HepG2 (cell line): ENCODE measurements around the gene ZPR1. TPM values are rescaled to one million over a fixed set of nuclear protein-coding genes. Genes with fewer than 3 reads are reported as not detected.

Experiments
- BCL3 ChIP-seq: sonication (generic); formaldehyde crosslinking; IDR thresholded peaks from 2 replicates; pipeline ENCODE4 v1.5.1; 2020; ENCODE audit warnings: mild to moderate bottlenecking, missing genetic modification reagents, moderate library complexity
- BCL6 ChIP-seq: IDR thresholded peaks from 2 replicates; pipeline ENCODE4 v1.6.1; 2016; ENCODE audit warnings: missing genetic modification reagents, missing compliant biosample characterization
- CENPX ChIP-seq: sonication (generic); formaldehyde crosslinking; IDR thresholded peaks from 2 replicates; pipeline ENCODE4 v1.9.0; 2021; ENCODE audit warnings: mild to moderate bottlenecking, missing genetic modification reagents, moderate library complexity
- CREB3 ChIP-seq: sonication (generic); formaldehyde crosslinking; IDR thresholded peaks from 2 replicates; pipeline ENCODE4 v1.5.0; 2020; ENCODE audit warnings: missing genetic modification reagents
- ELF4 ChIP-seq: sonication (generic); formaldehyde crosslinking; IDR thresholded peaks from 2 replicates; pipeline ENCODE4 v1.5.0; 2020; ENCODE audit warnings: missing genetic modification reagents, mild to moderate bottlenecking, moderate library complexity, borderline replicate concordance
- HDAC6 ChIP-seq: fragments of 200-600 bp; sonication (generic); IDR thresholded peaks from 2 replicates; pipeline ENCODE4 v1.7.0; 2017; ENCODE audit warnings: mild to moderate bottlenecking, antibody characterized with exemption, low read length, low read depth
- KMT2A ChIP-seq: sonication (generic); formaldehyde crosslinking; IDR thresholded peaks from 2 replicates; pipeline ENCODE4 v1.4.0; 2020; ENCODE audit warnings: missing genetic modification reagents
- PBX3 ChIP-seq: sonication (generic); formaldehyde crosslinking; IDR thresholded peaks from 2 replicates; pipeline ENCODE4 v1.8.1; 2023; ENCODE audit warnings: missing genetic modification reagents, inconsistent platforms, borderline replicate concordance
- ZNF20 ChIP-seq: sonication (generic); formaldehyde crosslinking; IDR thresholded peaks from 2 replicates; pipeline ENCODE4 v1.4.0; 2020; ENCODE audit warnings: mild to moderate bottlenecking, moderate library complexity, missing genetic modification reagents
- ZNF280B ChIP-seq: sonication (generic); formaldehyde crosslinking; IDR thresholded peaks from 2 replicates; pipeline ENCODE4 v1.5.0; 2020; ENCODE audit warnings: missing genetic modification reagents, mild to moderate bottlenecking, borderline replicate concordance
- ZNF484 ChIP-seq: sonication (generic); formaldehyde crosslinking; IDR thresholded peaks from 2 replicates; pipeline ENCODE4 v1.5.1; 2020; ENCODE audit warnings: mild to moderate bottlenecking, low read depth, missing genetic modification reagents, borderline replicate concordance
- ZNF629 ChIP-seq: sonication (generic); formaldehyde crosslinking; conservative IDR thresholded peaks from 2 replicates; pipeline ENCODE4 v1.5.0; 2020; ENCODE audit warnings: missing genetic modification reagents
- ZSCAN12 ChIP-seq: sonication (generic); formaldehyde crosslinking; IDR thresholded peaks from 2 replicates; pipeline ENCODE4 v1.9.0; 2021; ENCODE audit warnings: mild to moderate bottlenecking, missing genetic modification reagents
- ZUFSP ChIP-seq: sonication (generic); formaldehyde crosslinking; IDR thresholded peaks from 2 replicates; pipeline ENCODE4 v1.9.0; 2021; ENCODE audit warnings: missing genetic modification reagents, mild to moderate bottlenecking, borderline replicate concordance
- polyA plus RNA-seq, 8 experiments: library from polyadenylated mRNA; depleted of rRNA in 3 of 8; stranded (reverse) in 7 of 8; unstranded in 1 of 8; fragments of >200 nt; fragmentation: Illumina TruSeq in 4 of 8; extraction: Trizol in 4 of 8; gene quantifications; 2 replicates each; pipeline versions ENCODE4 v1.2.1 to v1.2.3, GENCODE V29; 2011 to 2016; ENCODE audit warnings: low read depth in 4 of 8, missing spikeins in 1 of 8, mixed read lengths in 1 of 8; ENCODE audit not compliant: insufficient read depth in 1 of 8
- total RNA-seq, 5 experiments: library from RNA; depleted of rRNA; stranded (reverse); fragments of >200 nt; fragmentation: Illumina TruSeq; extraction: Trizol; gene quantifications; 2 replicates each; pipeline ENCODE4 v1.2.3, GENCODE V29; 2016; ENCODE audit warnings: low read depth in 1 of 5
- TF ChIP-seq, protein P1 (sequence below): sonication (generic); formaldehyde crosslinking; IDR thresholded peaks from 2 replicates; pipeline ENCODE4 v1.9.0; 2022; ENCODE audit warnings: low read depth, missing genetic modification reagents
- TF ChIP-seq, protein P2 (sequence below): IDR thresholded peaks from 2 replicates; pipeline ENCODE4 v1.6.1; 2016

The ZPR1 gene
- total and polyA plus RNA-seq, 2 of the 13 experiments (the other 11 are each of a cell fraction or from before 2014, with no cell fraction given): 40.0 to 79.3 TPM

DNA sequence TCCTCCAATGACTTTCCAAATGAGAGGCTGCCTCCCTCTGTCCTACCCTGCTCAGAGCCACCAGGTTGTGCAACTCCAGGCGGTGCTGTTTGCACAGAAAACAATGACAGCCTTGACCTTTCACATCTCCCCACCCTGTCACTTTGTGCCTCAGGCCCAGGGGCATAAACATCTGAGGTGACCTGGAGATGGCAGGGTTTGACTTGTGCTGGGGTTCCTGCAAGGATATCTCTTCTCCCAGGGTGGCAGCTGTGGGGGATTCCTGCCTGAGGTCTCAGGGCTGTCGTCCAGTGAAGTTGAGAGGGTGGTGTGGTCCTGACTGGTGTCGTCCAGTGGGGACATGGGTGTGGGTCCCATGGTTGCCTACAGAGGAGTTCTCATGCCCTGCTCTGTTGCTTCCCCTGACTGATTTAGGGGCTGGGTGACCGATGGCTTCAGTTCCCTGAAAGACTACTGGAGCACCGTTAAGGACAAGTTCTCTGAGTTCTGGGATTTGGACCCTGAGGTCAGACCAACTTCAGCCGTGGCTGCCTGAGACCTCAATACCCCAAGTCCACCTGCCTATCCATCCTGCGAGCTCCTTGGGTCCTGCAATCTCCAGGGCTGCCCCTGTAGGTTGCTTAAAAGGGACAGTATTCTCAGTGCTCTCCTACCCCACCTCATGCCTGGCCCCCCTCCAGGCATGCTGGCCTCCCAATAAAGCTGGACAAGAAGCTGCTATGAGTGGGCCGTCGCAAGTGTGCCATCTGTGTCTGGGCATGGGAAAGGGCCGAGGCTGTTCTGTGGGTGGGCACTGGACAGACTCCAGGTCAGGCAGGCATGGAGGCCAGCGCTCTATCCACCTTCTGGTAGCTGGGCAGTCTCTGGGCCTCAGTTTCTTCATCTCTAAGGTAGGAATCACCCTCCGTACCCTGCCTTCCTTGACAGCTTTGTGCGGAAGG, 44.8 kb upstream of the ZPR1 start (continued):
- TF ChIP-seq BCL3 (peak; percentile 63; the same call in 1 of the 2 replicates), BCL6 (CRISPR knock-in tag) (peak; percentile 92), KMT2A (peak; percentile 73), ZNF20 (CRISPR knock-in tag) (no peak), ELF4 (CRISPR knock-in tag) (no peak), HDAC6 (no peak), CENPX (no peak), CREB3 (CRISPR knock-in tag) (no peak), ZUFSP (CRISPR knock-in tag) (no peak), ZNF629 (CRISPR knock-in tag) (peak; percentile 81), PBX3 (CRISPR knock-in tag) (0 out of 2 replicates have a peak, but pooled peaks have one; percentile 49), ZNF484 (CRISPR knock-in tag) (no peak), ZSCAN12 (CRISPR knock-in tag) (peak; percentile 53; the same call in 1 of the 2 replicates), ZNF280B (no peak; the same call in 1 of the 2 replicates)
- TF ChIP-seq, protein P1, sequence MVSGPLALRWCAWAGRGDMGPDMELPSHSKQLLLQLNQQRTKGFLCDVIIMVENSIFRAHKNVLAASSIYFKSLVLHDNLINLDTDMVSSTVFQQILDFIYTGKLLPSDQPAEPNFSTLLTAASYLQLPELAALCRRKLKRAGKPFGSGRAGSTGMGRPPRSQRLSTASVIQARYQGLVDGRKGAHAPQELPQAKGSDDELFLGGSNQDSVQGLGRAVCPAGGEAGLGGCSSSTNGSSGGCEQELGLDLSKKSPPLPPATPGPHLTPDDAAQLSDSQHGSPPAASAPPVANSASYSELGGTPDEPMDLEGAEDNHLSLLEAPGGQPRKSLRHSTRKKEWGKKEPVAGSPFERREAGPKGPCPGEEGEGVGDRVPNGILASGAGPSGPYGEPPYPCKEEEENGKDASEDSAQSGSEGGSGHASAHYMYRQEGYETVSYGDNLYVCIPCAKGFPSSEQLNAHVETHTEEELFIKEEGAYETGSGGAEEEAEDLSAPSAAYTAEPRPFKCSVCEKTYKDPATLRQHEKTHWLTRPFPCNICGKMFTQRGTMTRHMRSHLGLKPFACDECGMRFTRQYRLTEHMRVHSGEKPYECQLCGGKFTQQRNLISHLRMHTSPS (CRISPR knock-in tag): peak; percentile 96
- TF ChIP-seq, protein P2, sequence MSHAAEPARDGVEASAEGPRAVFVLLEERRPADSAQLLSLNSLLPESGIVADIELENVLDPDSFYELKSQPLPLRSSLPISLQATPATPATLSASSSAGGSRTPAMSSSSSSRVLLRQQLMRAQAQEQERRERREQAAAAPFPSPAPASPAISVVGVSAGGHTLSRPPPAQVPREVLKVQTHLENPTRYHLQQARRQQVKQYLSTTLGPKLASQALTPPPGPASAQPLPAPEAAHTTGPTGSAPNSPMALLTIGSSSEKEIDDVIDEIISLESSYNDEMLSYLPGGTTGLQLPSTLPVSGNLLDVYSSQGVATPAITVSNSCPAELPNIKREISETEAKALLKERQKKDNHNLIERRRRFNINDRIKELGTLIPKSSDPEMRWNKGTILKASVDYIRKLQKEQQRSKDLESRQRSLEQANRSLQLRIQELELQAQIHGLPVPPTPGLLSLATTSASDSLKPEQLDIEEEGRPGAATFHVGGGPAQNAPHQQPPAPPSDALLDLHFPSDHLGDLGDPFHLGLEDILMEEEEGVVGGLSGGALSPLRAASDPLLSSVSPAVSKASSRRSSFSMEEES (CRISPR knock-in tag): peak; percentile 90
